HG03064 (cell line): Measurements from ENCODE around the gene FAF1.
"Not testable (repeated sequence)": the region's sequence is repeated elsewhere in the genome, so short reads cannot be mapped to it uniquely, and the experiment has no call there.

Source experiments
- ATAC-seq: cut with Tn5 transposase; IDR thresholded peaks from one replicate; pipeline ENCODE4 v1.9.1; 2021; ENCODE audit warnings: low read depth; ENCODE audit not compliant: unreplicated experiment

FAF1 gene

DNA sequence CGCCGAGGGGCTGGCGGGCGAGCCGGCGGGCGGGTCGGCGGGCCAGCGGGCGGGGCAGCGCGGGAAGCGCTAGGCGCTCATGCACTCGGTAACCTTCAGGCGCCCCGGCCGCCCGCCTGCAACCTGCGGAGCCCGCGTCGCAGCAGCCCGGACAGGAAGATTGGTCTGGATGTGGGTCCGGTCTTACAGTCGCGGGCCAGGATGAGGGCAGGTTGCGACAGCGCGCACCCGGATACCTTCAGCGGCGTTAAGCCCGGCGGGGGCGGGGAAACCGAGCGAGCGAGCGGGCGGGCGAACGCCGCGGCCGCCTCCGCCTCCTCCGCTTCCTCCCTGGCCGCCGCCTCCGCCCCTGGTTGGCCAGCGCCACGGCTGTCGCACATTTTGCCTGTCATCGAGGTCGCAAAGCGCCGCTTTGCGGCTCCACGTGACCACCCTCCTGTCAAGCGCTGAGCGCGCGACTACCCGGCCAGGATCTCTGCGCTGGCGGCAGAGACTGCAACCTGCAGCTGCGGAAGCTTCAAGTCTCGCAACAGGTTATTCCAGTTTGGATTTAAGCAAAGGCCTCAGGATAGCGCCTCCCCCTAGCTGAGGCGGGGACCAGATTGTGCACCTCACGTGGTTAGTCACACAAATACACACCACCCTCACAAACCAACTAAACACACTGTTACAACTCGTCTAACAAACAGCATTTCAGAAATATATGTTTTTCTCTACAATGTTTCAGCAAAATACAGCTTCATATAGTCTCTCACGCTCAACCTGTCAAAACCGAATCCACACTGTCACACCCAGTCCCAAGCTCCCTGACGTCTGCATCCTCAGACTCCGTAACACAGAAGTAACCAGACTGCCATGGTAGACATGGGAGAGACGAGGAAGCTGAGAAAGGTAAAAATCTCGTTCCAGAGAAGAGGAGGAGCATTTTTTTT is at the start of gene FAF1:
FAF1 (minus strand) TSS at position 355 of the 932 bp plus-strand sequence. CDS start 456 bp downstream, outside the sequence.
- peak; percentile 83 for ATAC-seq

DNA sequence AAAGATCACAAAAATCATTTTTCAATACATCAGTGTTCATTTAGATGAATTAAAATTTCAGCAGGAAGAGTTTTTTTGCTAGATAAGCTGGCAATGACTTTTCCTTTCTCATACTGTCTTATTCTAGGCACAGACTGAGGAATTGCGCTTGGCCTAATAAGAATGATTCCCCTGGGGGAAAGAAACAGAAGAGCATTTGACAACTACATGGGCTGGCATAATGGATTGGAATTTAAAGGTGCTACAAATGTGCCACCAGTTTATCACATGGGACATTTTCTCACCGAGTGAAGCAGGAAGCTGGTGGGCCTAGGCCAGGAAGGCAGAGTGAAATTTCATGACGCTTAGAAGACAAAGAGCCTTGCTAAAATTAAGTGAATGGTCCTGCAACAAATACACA is 49.3 kb upstream of the FAF1 start:
- ATAC-seq, result no peak

DNA sequence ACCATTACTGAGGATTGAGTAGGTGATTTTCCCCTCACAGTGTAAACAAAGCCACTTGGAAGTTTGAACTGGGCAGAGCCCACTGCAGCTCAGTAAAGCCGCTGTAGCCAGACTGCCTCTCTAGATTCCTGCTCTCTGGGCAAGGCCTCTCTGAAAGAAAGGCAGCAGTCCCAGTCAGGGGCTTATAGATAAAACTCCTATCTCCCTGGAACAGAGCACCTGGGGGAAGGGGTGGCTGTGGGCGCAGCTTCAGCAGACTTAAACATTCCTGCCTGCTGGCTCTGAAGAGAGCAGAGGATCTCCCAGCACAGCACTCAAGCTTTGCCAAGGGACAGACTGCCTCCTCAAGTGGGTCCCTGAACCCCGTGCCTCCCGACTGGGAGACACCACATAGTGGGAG is 45.5 kb upstream of the FAF1 start:
- ATAC-seq, result not testable (repeated sequence)

DNA sequence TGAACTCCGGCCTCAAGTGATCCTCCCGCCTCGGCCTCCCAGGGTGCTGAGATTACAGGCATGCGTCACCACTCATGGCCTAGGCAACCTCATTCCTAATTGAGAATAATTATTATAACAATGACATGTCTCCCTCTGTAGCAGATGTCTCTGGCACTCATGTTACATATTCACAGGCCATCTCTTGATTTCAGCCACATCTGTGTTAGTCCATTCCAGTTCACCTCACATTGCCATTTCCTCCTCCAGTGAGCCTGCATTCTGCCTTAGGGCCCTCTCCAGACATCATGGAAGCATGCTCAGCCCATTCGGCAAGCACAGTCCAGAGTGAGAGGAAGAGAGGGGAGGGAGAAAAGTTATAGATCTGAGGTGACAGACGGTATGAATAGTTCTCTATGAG is 42.4 kb upstream of the FAF1 start:
- ATAC-seq, result no peak

GRCh38 chr1:51000651-51001050 is 40.6 kb upstream of the FAF1 start:
- ATAC-seq, result peak; percentile 33

GRCh38 chr1:51000160-51000559 is 40.1 kb upstream of the FAF1 start:
- peak; percentile 85 for ATAC-seq

GRCh38 chr1:50999375-50999774 is 39.3 kb upstream of the FAF1 start:
- not testable (repeated sequence) for ATAC-seq

DNA sequence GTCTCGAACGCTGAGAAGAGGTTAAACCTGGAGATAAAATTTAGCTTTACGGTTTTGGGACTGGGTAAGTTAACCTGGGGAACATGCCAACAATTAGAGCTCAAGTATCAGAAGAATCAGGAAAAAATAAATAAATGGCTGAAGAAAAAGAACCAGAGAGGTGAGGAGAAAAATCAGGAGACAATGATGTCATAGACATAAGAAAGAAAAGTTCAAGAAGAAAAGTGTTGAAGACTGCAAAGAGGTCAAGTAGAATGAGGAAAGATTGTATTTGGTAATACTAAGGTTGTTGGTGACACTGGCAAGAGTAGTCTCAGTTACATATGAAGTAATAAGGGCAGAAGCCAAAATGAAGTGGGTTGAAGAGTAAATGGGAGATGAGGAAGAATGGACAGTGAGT is 36.0 kb upstream of the FAF1 start:
- no peak for ATAC-seq

GRCh38 chr1:50995651-50996050 is 35.6 kb upstream of the FAF1 start:
- ATAC-seq, result no peak

DNA sequence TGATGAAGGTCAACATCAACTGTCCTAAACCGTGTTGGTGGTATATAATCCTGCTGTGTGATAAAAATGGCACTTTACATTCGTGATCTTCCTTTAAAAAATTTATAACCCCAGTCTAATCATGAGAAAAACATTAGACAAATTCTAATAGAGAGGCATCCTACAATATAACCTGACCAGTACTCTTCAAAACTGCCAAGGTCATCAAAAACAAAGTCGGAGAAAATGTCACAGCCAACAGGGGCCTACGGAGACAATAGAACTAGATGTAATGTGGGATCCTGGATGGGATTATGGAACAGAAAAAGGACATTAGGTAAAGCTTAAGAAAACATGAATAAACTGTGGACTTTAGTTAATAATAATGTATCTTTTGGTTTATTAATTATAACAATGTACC is 34.9 kb upstream of the FAF1 start:
- ATAC-seq, result no peak

GRCh38 chr1:50993645-50994044 is 33.6 kb upstream of the FAF1 start:
- ATAC-seq, result no peak

- ATAC-seq, result no peak
Measured at GRCh38 chr1:50992532-50993318, 32.7 kb upstream of the FAF1 start.

GRCh38 chr1:50989694-50990093 is 29.6 kb upstream of the FAF1 start:
- no peak for ATAC-seq

DNA sequence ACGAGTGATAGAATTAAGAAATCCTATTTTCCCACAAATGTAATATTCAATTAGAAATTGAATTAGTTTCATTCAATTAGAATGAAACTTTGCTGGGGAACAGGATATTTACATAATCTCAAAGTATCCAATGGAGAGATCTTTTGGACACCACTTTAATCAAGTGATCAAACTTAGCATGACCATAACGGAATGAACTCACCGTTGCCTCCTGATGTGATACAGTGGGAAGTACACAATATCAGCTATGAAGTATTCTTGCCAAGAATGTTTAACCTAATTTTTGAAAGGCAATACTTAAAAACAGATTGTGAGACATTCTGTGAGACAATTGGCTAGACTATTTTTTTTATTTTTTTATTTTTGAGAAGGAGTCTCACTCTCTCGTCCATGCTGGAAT is 26.6 kb upstream of the FAF1 start:
- ATAC-seq, result no peak

DNA sequence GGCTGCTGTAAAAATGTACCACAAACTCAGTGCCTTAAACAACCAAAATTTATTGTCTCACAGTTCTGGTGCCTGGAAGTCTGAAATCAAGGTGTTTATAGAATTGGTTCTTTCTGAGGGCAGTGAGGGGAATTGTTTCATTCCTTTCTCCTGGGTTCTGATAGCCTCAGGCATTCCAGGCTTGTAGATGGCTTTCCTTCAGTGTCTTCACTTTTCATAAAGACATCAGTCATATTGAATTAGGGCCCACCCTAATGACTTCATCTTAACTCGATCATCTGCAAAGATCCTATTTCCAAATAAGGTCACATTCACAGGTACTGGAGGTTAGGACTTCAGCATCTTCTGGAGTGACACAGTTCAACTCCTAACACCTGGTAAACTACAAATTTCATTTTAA is 25.0 kb upstream of the FAF1 start:
- ATAC-seq, result no peak

DNA sequence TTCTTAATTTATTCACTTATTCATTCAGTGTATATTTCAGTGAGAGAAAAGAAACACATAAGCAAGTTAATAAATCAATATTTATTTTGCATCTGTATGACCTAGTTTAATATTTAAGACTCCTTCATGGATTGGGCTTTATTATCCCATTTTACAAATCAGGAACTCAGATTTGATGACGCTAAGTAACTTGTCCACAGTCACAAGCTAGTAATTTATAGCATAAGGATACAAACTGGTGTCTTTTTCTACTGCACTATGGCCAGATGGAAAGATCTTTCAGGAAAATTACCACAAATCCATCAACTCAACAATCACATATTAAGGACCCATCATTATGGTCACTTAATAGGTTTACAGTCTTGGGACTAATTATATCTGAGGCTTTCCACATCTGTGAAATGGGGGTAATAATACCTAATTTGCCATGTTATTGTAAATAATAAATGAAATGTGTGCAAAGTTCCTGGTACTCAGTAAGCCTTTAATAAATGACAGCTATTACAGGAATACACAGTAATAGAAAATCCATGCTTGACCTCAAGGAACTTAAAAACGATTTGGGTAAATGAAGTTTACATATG is 23.2 kb upstream of the FAF1 start:
- no peak for ATAC-seq

DNA sequence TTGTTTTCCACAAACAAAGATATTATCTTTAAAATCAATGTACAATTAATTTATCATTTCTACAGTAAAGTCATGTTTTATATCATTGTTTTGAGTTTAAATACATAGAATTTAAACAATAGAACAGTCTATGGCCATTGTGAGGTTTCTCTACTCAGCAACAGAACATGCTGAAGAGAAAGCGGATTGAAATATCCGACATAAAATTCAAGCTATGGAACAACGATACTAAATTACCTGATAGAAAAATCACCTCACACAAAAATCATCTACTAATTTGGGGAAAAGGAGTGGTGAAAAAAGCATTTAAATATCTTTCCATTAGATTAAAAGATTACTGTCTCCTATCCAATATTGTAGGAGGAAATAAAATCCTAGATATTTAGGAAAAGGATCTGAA is 22.5 kb upstream of the FAF1 start:
- no peak for ATAC-seq

GRCh38 chr1:50981741-50982140 is 21.7 kb upstream of the FAF1 start:
- no peak for ATAC-seq

DNA sequence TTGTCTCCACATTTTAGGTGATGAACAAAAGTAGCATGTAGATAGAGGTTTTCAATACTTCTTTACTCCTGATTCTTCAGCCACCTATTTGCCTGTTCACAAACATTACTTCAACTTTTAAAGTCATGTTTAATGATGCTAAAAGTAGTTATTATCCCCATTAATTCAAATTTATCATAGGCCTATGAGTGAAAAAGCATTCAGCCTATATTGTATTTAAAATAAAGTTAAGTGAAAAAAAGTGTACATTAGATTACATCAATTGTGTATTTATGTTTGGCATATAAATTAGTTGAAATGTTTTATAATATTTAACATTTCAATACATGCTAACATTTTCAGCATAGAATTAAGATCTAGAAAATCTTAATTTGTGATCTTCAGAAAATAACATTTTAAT is 20.4 kb upstream of the FAF1 start:
- no peak for ATAC-seq

DNA sequence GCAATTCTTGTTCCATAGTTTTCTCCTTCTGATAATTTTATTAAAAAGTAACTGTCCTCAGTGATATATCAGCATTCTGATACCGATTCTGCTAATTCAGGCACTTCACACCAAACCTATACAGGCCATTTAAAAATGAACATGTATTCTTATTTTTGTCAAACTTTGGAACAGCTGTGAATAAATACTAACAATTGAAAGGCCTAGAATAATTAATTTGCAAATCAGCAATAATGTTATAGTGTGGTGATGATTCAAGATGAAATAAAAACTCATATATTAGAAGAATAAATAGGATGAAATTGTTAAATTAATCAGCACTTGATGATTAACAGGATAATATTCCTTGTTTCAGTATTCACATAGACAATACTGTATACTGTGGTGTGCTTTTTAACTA is 19.9 kb upstream of the FAF1 start:
- ATAC-seq, result no peak
